ENCODE data around the gene SENP8. TPM values are rescaled to one million over a fixed set of nuclear protein-coding genes. Genes with fewer than 3 reads are reported as not detected.

The SENP8 gene
- total RNA-seq, 1 donor from 2014 or later: 6.1 TPM

DNA sequence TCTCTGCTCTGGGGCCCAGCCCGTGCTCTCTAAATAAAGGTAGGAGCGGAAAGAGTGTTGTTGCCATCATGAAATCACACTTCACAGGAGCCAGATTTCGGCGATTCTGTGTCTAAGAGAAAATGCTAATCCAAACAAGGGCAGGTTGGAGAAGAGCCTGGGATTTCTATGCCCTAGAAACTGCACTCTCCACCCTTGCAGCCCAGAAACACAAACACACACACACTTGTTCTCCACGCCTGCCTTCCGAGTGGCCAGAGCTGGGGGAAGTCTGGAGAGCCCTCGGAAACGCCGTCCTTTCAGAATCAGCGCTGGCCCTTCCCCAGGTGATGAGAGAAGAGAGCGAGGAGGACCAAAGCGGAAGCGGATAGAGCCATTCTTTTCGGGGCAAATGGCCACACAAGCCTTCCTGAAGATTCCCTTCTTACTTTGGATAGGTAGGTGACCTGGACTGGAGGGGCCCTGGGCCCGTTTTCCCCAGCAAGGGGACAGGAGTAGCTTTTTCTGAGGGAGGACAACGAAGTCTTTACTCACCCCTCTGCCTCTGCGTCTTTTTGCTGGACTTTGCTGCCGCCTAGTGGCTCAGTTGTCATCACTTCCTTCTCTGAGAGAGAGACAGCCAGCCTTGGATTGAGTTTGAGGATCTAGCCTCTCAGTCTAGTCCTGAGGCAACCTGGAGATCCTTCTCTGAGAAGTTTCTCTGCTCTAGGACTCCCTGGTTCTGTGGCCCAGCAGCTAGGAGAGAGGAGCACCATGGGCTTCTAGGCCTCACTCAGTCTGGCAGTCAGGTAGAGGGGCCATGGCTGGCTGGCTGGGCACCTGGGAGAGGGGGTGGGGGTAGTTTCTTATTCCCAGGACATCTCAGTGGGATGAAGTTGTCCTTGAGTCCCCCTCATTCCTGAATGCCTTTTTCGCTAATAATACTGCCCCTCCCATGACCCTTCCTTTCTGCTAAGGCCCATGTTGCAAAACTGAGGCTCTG is 37.7 kb downstream of the SENP8 start:
- Mint-ChIP-seq H3K36me3 (no peaks in the 10 kb centered on the region), H3K27me3 (no peaks in the 10 kb centered on the region), H3K4me3 (peak overlapping the region; percentile 80), H3K9me3 (no peaks in the 10 kb centered on the region), H3K4me1 (ENCODE audit: unreplicated experiment) (peaks cover 10% of the 10 kb centered on the region), H3K27ac (peak overlapping the region; percentile 62)
- TF ChIP-seq, protein P1, sequence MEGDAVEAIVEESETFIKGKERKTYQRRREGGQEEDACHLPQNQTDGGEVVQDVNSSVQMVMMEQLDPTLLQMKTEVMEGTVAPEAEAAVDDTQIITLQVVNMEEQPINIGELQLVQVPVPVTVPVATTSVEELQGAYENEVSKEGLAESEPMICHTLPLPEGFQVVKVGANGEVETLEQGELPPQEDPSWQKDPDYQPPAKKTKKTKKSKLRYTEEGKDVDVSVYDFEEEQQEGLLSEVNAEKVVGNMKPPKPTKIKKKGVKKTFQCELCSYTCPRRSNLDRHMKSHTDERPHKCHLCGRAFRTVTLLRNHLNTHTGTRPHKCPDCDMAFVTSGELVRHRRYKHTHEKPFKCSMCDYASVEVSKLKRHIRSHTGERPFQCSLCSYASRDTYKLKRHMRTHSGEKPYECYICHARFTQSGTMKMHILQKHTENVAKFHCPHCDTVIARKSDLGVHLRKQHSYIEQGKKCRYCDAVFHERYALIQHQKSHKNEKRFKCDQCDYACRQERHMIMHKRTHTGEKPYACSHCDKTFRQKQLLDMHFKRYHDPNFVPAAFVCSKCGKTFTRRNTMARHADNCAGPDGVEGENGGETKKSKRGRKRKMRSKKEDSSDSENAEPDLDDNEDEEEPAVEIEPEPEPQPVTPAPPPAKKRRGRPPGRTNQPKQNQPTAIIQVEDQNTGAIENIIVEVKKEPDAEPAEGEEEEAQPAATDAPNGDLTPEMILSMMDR (conservative IDR thresholded peaks at IDR 0.05): peak; percentile 93
- no peak for DNase-seq (ENCODE audit: extremely low spot score, unreplicated experiment)

DNA sequence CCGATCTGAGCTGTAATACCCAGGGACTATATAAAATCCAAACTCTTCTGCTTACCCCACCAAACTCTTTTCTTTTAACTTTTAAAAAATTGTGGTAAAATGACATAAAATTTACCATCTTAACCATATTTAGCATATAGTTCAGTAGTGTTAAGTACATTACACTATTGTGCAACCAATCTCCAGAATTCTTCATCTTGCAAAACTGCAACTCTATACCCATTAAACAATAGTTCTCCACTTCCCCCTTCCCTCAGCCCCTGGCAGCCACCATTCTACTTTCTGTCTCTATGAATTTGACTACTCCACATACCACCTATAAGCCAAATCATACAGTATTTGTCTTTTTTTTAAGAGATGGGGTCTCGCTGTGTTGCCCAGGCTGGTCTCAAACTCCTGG is 38.7 kb downstream of the SENP8 start:
- Mint-ChIP-seq H3K4me1 (ENCODE audit: unreplicated experiment) (peaks cover 10% of the 10 kb centered on the region), H3K27me3 (no peaks in the 10 kb centered on the region), H3K9me3 (no peaks in the 10 kb centered on the region), H3K36me3 (no peaks in the 10 kb centered on the region), H3K27ac (no peak overlapping the region), H3K4me3 (no peak overlapping the region)
- TF ChIP-seq, protein P1 (conservative IDR thresholded peaks at IDR 0.05): no peak
- no peak for DNase-seq (ENCODE audit: extremely low spot score, unreplicated experiment)

DNA sequence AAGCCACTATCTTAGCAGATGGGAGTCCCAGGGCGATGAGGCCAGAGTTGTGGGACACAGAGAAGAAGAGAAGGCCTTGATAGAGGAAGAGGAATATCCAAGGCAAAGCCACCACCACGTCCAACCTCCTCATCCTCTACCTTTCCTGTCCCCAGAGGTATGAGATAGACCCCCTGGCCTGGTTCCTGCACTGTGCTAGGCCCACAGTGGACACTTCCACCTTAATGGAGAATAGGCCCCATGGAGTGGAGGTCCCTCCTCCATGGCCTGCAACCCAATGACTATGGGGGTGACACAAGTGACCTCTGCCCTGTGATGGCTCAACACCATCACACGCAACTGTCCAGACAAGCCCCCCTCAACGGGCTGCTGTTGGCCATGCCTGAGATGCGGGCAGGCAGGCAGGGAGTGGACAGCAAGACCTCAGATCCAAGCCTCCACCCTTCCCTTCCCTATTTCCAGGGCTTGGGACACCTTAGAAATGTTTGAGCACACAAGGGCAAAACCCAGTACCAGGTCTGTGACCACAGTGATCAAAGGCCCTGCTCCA is 42.6 kb downstream of the SENP8 start:
- DNase-seq (ENCODE audit: extremely low spot score, unreplicated experiment): no peak
- TF ChIP-seq, protein P1 (conservative IDR thresholded peaks at IDR 0.05): no peak
- Mint-ChIP-seq H3K4me1 (ENCODE audit: unreplicated experiment) (peaks cover 2% of the 10 kb centered on the region), H3K27me3 (no peaks in the 10 kb centered on the region), H3K9me3 (no peaks in the 10 kb centered on the region), H3K27ac (no peak overlapping the region), H3K36me3 (no peaks in the 10 kb centered on the region), H3K4me3 (no peak overlapping the region)

DNA sequence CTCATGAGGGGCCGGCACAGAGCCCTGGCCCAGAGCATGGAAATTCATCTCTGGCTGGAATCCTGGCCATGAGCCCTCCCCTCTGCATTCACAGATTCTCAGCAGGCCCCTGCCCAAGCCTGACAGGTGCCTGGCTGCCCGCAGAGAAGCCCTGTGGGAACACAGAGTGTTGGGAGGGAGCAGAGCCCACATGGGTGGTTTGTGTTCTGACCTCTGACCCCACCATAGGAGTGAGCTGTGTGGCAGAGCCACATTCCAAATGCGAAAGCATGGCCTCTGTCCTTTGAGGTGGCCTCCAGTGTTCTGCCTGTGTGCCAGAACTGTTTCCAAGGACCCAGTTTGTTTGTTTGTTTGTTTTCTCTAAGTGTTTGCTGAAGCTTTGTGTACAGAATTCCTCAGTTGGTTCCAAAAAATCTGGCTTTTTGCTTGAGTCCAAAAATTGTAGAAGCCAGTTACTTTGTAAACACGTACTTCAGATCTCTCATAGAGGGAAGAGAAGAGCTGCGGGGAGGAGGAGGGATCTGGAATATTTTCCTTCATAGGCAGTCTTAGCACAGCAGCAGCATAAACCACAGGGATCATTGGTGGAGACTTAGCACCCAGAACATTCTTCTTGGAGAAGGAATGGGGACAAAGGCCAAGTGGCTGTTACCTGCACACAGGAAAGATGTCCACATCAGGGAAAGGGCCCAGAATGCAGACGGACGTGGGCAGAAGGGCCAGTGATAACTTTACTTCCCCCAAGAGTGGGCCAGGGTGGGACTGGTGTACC is 43.3 kb downstream of the SENP8 start:
- H3K4me3 Mint-ChIP-seq: no peak overlapping the region
- H3K4me1 Mint-ChIP-seq (ENCODE audit: unreplicated experiment): no peaks in the 10 kb centered on the region
- no peaks in the 10 kb centered on the region for H3K27me3 Mint-ChIP-seq
- no peak for DNase-seq (ENCODE audit: extremely low spot score, unreplicated experiment)
- H3K9me3 Mint-ChIP-seq: no peaks in the 10 kb centered on the region
- no peaks in the 10 kb centered on the region for H3K36me3 Mint-ChIP-seq
- TF ChIP-seq, protein P1 (conservative IDR thresholded peaks at IDR 0.05): no peak
- no peak overlapping the region for H3K27ac Mint-ChIP-seq

DNA sequence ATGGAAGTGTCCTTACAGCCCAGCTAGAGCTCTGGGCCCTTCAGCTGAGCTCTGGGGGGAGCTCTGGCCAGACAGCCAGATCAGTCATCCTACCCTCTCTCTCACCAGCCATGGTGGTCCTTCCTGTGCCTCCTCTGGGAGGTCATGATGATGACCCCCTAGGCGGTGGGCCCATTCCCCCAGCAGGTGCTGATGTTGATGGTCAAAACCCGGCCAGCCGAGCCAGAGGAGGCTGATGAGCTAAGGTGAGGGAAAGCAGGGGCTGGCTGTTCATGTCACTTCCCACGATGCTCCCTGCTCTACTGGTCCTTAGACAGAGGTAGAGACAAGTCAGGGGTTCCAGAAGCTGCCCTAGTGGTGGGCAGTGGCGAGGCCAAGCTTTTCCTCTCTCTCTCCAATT is 44.4 kb downstream of the SENP8 start:
- no peak overlapping the region for H3K4me3 Mint-ChIP-seq
- no peak overlapping the region for H3K27ac Mint-ChIP-seq
- no peaks in the 10 kb centered on the region for H3K36me3 Mint-ChIP-seq
- H3K9me3 Mint-ChIP-seq: no peaks in the 10 kb centered on the region
- H3K27me3 Mint-ChIP-seq: no peaks in the 10 kb centered on the region
- H3K4me1 Mint-ChIP-seq (ENCODE audit: unreplicated experiment): no peaks in the 10 kb centered on the region
- DNase-seq (ENCODE audit: extremely low spot score, unreplicated experiment): no peak
- TF ChIP-seq, protein P1 (conservative IDR thresholded peaks at IDR 0.05): no peak
